ENCODE measurements around the gene STX8.

DNA sequence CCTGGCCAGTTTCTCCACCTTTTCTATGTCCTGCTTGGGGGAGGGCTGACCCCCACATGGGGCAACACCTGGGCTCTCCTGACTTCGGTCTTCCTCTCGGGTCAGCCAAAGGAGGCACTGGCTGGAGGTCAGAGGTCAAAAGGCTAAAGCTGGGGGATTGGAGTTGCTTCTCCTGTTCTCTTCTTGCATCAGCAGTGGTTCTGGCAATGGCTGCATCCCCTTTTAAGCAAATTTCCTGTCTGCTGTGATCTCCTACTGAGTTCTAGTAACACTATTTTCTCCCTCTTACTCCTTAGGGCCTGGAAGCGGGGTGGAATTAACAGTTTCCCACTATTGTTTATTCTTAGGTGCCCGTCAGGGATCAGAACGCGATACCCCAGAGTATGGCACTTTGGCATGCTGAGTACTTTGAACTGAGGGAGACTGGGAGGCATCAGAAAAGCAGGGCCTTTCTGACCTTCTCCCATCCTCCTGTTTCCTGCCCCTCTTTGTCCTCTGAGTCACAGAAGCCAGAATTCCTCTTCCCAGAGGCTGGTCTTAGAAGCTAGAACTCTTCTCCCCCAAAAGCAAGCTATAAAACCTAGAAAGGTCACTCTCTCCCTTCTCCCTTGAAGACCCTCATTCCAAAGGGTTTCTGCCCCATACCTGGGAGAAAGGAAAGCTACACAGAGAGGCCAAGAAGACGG is 268.2 kb downstream of the STX8 start:
- TF ChIP-seq POLR2A (IDR thresholded peaks at IDR 0.05; ENCODE audit: low read depth, low read length) = no peak
- no peak for TF ChIP-seq PAX5 (IDR thresholded peaks at IDR 0.05; ENCODE audit: insufficient read depth, low read length, severe bottlenecking)
- no peak for TF ChIP-seq POLR2AphosphoS5 (IDR thresholded peaks at IDR 0.05; ENCODE audit: low read depth, low read length)

Data from GM12891 (cell line).